OCI-LY7 (cell line): ENCODE results near the gene CHD5.

Experiments
- CTCF ChIP-seq: fragments of 200-600 bp; sonication (generic); conservative IDR thresholded peaks from 2 replicates; pipeline ENCODE4 v1.5.1; 2014; ENCODE audit warnings: mild to moderate bottlenecking, antibody characterized with exemption, low read length, moderate library complexity, mixed read lengths
- EZH2phosphoT487 ChIP-seq: fragments of 200-600 bp; sonication (generic); IDR thresholded peaks from 2 replicates; pipeline ENCODE4 v1.6.1; 2018; ENCODE audit warnings: low read depth, borderline replicate concordance, mild to moderate bottlenecking, mixed run types, antibody characterized with exemption, low read length, moderate library complexity, mixed read lengths

- TF ChIP-seq CTCF (no peak), EZH2phosphoT487 (no peak)
These were observed 125.5 kb downstream of the CHD5 start for GRCh38 chr1:6054596-6054995.
